Neural crest cell (in vitro differentiated cells): Measurements from ENCODE around the gene MYH7B. TPM values are rescaled to one million over a fixed set of nuclear protein-coding genes. Genes with fewer than 3 reads are reported as not detected.

Source experiments
- DNase-seq: peaks from one replicate; pipeline ENCODE4 v3.0.0; 2021; ENCODE audit warnings: low read depth, mixed read lengths, low spot score
- H3K27ac Mint-ChIP-seq: one replicate; pipeline ENCODE4 v1.8.0; 2021; ENCODE audit warnings: mild to moderate bottlenecking, mixed read lengths; ENCODE audit not compliant: unreplicated experiment
- H3K27me3 Mint-ChIP-seq: 2 replicates; pipeline ENCODE4 v1.8.0; 2021; ENCODE audit warnings: low read depth, mild to moderate bottlenecking, mixed read lengths
- H3K36me3 Mint-ChIP-seq: 2 replicates; pipeline ENCODE4 v1.8.0; 2021; ENCODE audit warnings: low read depth, mild to moderate bottlenecking, mixed read lengths
- H3K4me1 Mint-ChIP-seq: 2 replicates; pipeline ENCODE4 v1.8.0; 2021; ENCODE audit warnings: mixed read lengths
- H3K4me3 Mint-ChIP-seq: one replicate; pipeline ENCODE4 v1.8.0; 2021; ENCODE audit warnings: mild to moderate bottlenecking, mixed read lengths
- H3K9me3 Mint-ChIP-seq: 2 replicates; pipeline ENCODE4 v1.8.0; 2021; ENCODE audit warnings: mixed read lengths
- total RNA-seq: library from RNA; stranded (reverse); gene quantifications from 2 replicates; pipeline ENCODE4 v1.2.1, GENCODE V29; 2021
- TF ChIP-seq, protein P1 (sequence below): fragments of 200-600 bp; sonication (generic); conservative IDR thresholded peaks from 2 replicates; pipeline ENCODE4 v1.5.0; 2021; ENCODE audit warnings: antibody characterized with exemption, mild to moderate bottlenecking

Gene MYH7B
- total RNA-seq, 1 donor from 2014 or later: 0.77 TPM

DNA sequence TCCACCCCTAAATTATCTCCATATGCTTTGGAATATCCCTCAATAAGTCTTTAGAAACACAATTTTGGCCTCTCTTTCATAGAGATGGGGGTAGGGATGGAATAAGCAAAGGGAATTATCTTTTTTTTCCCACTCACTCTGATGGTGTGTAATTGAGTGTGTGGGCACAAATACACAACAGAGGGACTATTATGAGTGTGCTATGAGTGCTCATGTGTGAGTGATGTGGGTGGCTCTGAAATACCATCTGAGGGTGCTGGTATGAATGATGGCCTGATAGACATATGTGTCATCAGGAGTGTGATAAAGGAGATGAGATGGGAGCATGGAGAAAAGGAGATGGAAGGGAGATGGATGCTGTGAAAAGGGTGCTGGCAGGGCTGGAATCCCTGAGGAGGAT is 35.6 kb upstream of the MYH7B start:
- no peak for DNase-seq
- H3K27me3 Mint-ChIP-seq: no peaks in the 10 kb centered on the region
- no peak overlapping the region for H3K4me3 Mint-ChIP-seq
- TF ChIP-seq, protein P1, sequence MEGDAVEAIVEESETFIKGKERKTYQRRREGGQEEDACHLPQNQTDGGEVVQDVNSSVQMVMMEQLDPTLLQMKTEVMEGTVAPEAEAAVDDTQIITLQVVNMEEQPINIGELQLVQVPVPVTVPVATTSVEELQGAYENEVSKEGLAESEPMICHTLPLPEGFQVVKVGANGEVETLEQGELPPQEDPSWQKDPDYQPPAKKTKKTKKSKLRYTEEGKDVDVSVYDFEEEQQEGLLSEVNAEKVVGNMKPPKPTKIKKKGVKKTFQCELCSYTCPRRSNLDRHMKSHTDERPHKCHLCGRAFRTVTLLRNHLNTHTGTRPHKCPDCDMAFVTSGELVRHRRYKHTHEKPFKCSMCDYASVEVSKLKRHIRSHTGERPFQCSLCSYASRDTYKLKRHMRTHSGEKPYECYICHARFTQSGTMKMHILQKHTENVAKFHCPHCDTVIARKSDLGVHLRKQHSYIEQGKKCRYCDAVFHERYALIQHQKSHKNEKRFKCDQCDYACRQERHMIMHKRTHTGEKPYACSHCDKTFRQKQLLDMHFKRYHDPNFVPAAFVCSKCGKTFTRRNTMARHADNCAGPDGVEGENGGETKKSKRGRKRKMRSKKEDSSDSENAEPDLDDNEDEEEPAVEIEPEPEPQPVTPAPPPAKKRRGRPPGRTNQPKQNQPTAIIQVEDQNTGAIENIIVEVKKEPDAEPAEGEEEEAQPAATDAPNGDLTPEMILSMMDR: no peak
- no peaks in the 10 kb centered on the region for H3K4me1 Mint-ChIP-seq
- peaks cover 18% of the 10 kb centered on the region for H3K36me3 Mint-ChIP-seq
- H3K9me3 Mint-ChIP-seq: no peaks in the 10 kb centered on the region
- H3K27ac Mint-ChIP-seq: no peak overlapping the region

DNA sequence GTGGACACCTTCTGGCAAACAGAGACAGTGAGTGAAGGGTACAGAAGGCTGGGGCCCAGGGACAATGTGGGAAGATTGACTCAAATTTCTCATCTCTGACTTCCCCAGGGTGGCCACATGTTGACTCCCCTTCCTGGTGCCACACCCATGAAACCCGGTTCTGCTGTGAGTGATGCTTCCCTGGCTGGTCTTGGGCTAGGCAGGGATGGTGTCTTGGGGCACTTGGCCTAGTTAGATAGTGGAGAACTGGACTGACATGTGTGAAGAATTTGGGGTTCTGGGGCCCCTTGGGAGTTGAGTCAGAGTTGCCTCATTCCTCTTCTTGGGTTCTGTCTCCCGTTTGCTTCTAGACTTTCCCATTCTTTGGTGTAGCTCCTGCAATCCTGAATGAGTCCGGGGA is 34.2 kb upstream of the MYH7B start:
- TF ChIP-seq, protein P1: no peak
- H3K9me3 Mint-ChIP-seq: no peaks in the 10 kb centered on the region
- H3K27ac Mint-ChIP-seq: no peak overlapping the region
- no peak for DNase-seq
- no peaks in the 10 kb centered on the region for H3K4me1 Mint-ChIP-seq
- no peak overlapping the region for H3K4me3 Mint-ChIP-seq
- H3K36me3 Mint-ChIP-seq: peaks cover 24% of the 10 kb centered on the region
- H3K27me3 Mint-ChIP-seq: no peaks in the 10 kb centered on the region

DNA sequence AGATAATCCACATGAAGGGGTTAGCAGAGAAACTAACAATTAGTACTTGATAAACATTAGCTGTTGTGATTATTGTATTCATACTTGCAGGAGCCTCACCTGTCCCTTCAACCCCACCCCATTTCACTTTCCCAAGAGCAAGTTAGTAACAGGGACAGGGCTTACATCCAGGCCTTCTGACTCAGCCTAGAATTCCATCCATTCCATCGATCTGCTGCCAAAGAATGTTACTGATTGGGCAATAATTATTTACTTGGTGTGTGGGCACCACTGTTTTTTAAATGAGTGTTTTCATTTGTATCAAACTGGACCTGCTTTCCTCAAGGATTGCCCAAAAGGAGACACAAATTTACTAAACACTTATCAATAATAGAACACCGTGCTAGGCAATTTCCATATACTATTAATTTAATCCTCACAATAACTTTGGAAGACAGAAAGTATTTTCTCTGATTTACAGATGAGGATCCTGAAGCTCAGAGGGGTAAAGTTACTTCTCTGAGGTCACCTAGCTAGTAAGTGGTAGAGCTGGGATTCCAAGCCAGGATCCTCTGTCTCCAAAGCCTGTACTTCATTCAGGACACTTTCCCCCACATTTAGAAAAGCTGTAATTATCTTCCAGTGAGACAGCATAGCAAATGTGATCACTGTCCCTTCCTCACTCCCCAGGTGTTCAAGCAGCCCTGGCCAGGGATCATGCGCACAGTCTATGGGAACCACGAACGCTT is 32.9 kb upstream of the MYH7B start:
- no peak overlapping the region for H3K4me3 Mint-ChIP-seq
- H3K36me3 Mint-ChIP-seq: peaks cover 27% of the 10 kb centered on the region
- H3K27me3 Mint-ChIP-seq: no peaks in the 10 kb centered on the region

DNA sequence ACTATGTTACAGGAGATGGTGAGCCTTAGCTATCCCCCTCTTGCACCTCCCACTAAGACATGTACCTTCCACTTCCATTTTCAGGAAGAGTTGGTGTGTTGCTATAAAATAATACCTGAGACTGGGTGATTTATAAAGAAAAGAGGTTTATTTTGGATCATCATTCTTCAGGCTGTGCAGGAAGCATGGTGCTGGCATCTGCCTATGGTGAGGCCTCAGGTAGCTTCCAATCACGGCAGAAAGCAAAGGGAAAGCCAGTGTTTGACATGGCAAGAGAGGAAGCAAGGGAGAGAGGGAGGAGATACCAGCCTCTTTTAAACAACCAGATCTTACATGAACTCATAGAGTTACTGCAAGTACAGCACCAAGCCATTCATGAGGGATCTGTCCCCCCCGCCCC is 32.3 kb upstream of the MYH7B start:
- Mint-ChIP-seq H3K9me3 (no peaks in the 10 kb centered on the region), H3K36me3 (peaks cover 25% of the 10 kb centered on the region), H3K4me1 (no peaks in the 10 kb centered on the region), H3K27me3 (no peaks in the 10 kb centered on the region), H3K4me3 (no peak overlapping the region), H3K27ac (no peak overlapping the region)
- no peak for DNase-seq
- TF ChIP-seq, protein P1: no peak

More for the DNA sequence above, 32.9 kb upstream of the MYH7B start:
- TF ChIP-seq, protein P1: no peak
- Mint-ChIP-seq H3K9me3 (no peaks in the 10 kb centered on the region), H3K4me1 (no peaks in the 10 kb centered on the region), H3K27ac (no peak overlapping the region)
- DNase-seq: no peak

DNA sequence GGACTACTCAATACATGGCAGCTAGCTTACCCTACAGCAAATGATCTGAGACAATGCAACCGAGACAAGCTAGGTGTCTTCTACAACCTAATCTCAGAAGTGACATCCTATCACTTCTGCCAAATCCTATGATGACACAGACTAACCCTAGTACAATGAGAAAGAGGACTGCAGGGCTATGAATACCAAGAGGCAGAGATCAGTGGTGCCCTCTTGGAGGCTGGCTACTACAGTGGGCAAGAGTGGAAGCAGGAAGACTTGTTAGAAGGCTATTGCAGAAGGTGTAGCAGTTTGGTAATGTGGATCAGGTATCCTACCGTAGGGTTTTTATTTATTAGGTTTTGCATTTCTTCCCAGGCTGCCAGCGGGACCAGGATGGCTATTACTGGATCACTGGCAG is 30.3 kb upstream of the MYH7B start:
- TF ChIP-seq, protein P1: no peak
- peak overlapping the region; percentile 36 for H3K27ac Mint-ChIP-seq
- no peak for DNase-seq
- peaks cover 25% of the 10 kb centered on the region for H3K36me3 Mint-ChIP-seq
- H3K4me3 Mint-ChIP-seq: no peak overlapping the region
- H3K4me1 Mint-ChIP-seq: no peaks in the 10 kb centered on the region
- no peaks in the 10 kb centered on the region for H3K27me3 Mint-ChIP-seq
- H3K9me3 Mint-ChIP-seq: no peaks in the 10 kb centered on the region
